Gastrocnemius medialis (tissue), 4 donors: ENCODE data around the gene BCR.

Experiments used
- CTCF ChIP-seq, 5 experiments: fragments of 450-650 bp in 3 of 5; fragments of 200-600 bp in 2 of 5; sonication (generic) in 2 of 5; IDR thresholded peaks in 4 of 5; conservative IDR thresholded peaks in 1 of 5; 1 replicate in 4 of 5; 2 replicates in 1 of 5; pipeline ENCODE4 v1.5.1; 2016 to 2019; ENCODE audit warnings: antibody characterized with exemption in 5 of 5, mild to moderate bottlenecking in 3 of 5, moderate library complexity in 3 of 5
- POLR2A ChIP-seq, 2 donors: fragments of 450-650 bp; IDR thresholded peaks; one replicate each; pipeline ENCODE4 v1.6.1; 2017; ENCODE audit warnings: antibody characterized with exemption in 2 of 2, mild to moderate bottlenecking in 2 of 2, moderate library complexity in 2 of 2

- TF ChIP-seq CTCF (IDR thresholded peaks at IDR 0.05 in 4 of 5, conservative IDR thresholded peaks at IDR 0.05 in 1 of 5): no peak
- no peak for TF ChIP-seq POLR2A (IDR thresholded peaks at IDR 0.05)
Observed at GRCh38 chr22:23270798-23271596, 90.7 kb downstream of the BCR start.
